Measurements from ENCODE around the gene AWAT2.

Gene AWAT2

DNA sequence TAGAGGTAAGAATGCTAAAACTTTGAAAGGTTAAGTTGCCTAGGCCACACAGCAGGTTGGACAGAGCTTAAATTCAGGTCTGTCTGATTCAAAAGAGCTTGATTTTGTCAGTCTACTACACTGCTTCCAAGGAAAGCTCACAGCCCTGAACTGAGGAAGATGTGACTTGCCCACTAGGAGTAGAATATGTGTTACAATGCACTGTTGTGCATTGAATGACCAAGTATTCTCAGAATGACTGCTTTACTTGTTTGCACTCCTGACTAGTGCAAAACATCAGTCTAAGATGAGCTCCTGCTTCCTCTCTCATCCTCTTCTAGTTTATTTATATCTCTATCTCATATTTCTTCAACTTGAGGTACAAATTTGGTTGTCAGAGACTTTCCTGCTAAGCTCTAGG, 56.2 kb downstream of the AWAT2 start:
- no peak for FAIRE-seq

DNA sequence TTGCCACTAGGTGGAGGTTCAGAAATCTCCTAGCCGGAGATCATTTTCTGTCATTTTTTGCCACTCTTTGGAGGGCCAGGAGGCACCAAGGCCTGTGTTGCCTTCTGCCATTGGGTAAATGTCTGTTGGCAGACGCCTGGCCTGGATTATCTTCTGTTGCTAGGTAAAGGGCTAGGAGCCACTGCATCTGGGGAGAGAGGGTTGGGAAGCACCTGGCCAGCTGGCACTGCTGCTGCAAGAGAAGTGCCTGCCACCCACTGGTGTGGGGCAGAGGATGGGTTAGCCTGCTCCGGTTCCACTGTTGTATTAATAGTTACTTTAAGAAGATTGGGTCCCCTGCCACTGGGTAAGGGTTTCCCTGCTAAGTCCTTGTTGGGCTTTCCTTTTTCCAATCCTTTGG, 58.1 kb downstream of the AWAT2 start:
- no peak for FAIRE-seq

All from islet of Langerhans (tissue), 1 donor.